SK-MEL-5 (cell line): ENCODE data around the gene CPB2. TPM values are rescaled to one million over a fixed set of nuclear protein-coding genes. Genes with fewer than 3 reads are reported as not detected.

Source experiments
- DNase-seq: peaks from one replicate; pipeline ENCODE4 v3.0.0-alpha.2; 2016; ENCODE audit warnings: low read depth, low spot score
- in situ Hi-C: cut with HindIII; loops from 2 replicates; pipeline ENCODE4 v1.10.0; 2016; ENCODE audit warnings: low sequenced_read_pairs, high pct_unique_total_duplicates, low pct_unique_long_range_greater_than_20kb
- total RNA-seq: library from RNA; depleted of rRNA; stranded (reverse); fragments of >200 nt; shearing (Covaris generic); gene quantifications from 2 replicates; pipeline ENCODE4 v1.2.3, GENCODE V29; 2014

Gene CPB2
- total RNA-seq, 1 experiment from 2014 or later: 0.55 TPM

GRCh38 chr13:46109451-46109850 lies 4.6 kb upstream of the CPB2 start:
- in situ Hi-C loops: no loop called here
- peak; percentile 71 for DNase-seq

GRCh38 chr13:46106839-46107371 lies 2.1 kb upstream of the CPB2 start:
- DNase-seq: no peak
- in situ Hi-C loops: no loop called here

GRCh38 chr13:46103037-46103436 lies 1.8 kb downstream of the CPB2 start:
- no peak for DNase-seq
- in situ Hi-C loops: no loop called here

GRCh38 chr13:46102255-46102605 lies 2.6 kb downstream of the CPB2 start:
- in situ Hi-C loops: no loop called here
- DNase-seq: no peak

- DNase-seq: peak; percentile 24
- in situ Hi-C loops: no loop called here
Measured at GRCh38 chr13:46101484-46102254, 3.2 kb downstream of the CPB2 start.

- in situ Hi-C loops: no loop called here
- no peak for DNase-seq
Measured at GRCh38 chr13:46101002-46101401, 3.8 kb downstream of the CPB2 start.

GRCh38 chr13:46100191-46100815 lies 4.5 kb downstream of the CPB2 start:
- DNase-seq: no peak
- in situ Hi-C loops: no loop called here

GRCh38 chr13:46097663-46098062 lies 7.2 kb downstream of the CPB2 start:
- no peak for DNase-seq
- in situ Hi-C loops: no loop called here

- no peak for DNase-seq
- in situ Hi-C loops: no loop called here
Measured at GRCh38 chr13:46097015-46097414, 7.8 kb downstream of the CPB2 start.

- in situ Hi-C loops: no loop called here
- DNase-seq: no peak
Measured at GRCh38 chr13:46094478-46094877, 10.4 kb downstream of the CPB2 start.

GRCh38 chr13:46088821-46089562 lies 15.8 kb downstream of the CPB2 start:
- no peak for DNase-seq
- in situ Hi-C loops: no loop called here

- in situ Hi-C loops: no loop called here
- no peak for DNase-seq
Measured at GRCh38 chr13:46087481-46087880, 17.4 kb downstream of the CPB2 start.

- no peak for DNase-seq
- in situ Hi-C loops: no loop called here
Measured at GRCh38 chr13:46086985-46087384, 17.8 kb downstream of the CPB2 start.

GRCh38 chr13:46086421-46086922 lies 18.4 kb downstream of the CPB2 start:
- in situ Hi-C loops: no loop called here
- no peak for DNase-seq

GRCh38 chr13:46085737-46086136 lies 19.1 kb downstream of the CPB2 start:
- DNase-seq: no peak

GRCh38 chr13:46082324-46082723 lies 22.5 kb downstream of the CPB2 start:
- in situ Hi-C loops: no loop called here
- no peak for DNase-seq

More at GRCh38 chr13:46085737-46086136, 19.1 kb downstream of the CPB2 start:
- in situ Hi-C loops: no loop called here

GRCh38 chr13:46079770-46080169 lies 25.1 kb downstream of the CPB2 start:
- no peak for DNase-seq
- in situ Hi-C loops: no loop called here

GRCh38 chr13:46077265-46077664 lies 27.6 kb downstream of the CPB2 start:
- no peak for DNase-seq
- in situ Hi-C loops: no loop called here
